Measurements from ENCODE around the gene RASSF5.

The RASSF5 gene

DNA sequence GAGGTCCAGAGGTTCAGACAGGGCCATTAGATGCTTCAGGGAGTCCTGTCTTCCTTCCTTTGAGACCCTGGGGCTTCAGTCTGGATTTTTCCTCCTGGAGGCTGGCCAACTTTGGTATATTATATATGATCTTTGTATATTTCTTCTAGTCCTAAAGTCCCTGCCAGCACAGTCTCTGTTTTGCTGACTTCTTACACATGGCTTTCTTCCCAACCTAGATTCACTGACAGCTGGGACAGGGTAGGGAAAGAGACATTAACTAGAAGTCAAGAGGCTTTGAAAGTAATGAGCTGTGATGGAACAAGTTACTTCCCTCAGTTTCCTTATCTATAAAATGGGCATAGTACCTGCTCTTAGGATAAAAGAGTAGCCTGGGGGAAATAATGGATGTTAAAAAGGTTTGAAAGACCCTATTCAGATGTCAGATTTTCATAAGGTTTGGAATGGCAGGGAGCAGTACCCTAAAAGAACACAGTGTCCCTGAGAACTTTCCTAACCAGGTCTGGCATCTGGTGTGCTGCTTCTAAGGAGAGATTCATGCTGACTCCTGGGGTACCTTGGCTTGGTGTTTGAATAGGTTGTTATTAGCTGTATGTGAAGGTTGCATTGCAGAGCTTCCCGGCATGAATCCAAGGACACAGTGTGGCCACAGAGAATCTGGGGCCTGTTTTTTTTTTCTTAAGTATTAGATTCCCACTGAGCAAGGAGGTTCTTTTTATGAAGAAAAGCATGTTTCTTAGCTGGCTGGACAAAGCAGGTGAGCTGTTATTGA, 47.6 kb downstream of the RASSF5 start:
- DNase-seq: no peak

DNA sequence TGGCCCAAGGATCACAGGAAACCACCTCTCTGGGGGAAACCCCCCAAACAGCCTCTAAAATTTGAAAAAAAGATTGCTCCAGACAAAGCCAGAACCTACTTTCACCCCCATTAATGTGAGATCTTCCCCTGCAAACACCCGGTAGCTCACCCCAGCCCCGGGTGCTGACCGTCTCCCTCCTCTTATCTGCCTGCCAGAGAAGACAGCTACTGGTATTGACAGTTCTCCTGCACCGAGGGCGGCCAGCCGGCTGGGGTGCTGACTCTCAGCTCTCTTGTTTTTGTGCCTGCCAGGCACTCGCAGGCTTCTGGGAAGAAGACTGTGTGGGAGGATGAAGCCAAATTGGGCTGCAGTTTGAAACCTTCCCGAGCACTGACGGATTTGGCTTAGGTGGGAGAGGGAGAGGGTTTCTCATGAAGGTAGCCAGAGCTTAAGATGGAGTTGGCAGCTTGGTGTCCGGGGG, 48.2 kb downstream of the RASSF5 start:
- DNase-seq: no peak

GRCh38 chr1:206556047-206556749, 48.9 kb downstream of the RASSF5 start:
- DNase-seq: peak; percentile 44

DNA sequence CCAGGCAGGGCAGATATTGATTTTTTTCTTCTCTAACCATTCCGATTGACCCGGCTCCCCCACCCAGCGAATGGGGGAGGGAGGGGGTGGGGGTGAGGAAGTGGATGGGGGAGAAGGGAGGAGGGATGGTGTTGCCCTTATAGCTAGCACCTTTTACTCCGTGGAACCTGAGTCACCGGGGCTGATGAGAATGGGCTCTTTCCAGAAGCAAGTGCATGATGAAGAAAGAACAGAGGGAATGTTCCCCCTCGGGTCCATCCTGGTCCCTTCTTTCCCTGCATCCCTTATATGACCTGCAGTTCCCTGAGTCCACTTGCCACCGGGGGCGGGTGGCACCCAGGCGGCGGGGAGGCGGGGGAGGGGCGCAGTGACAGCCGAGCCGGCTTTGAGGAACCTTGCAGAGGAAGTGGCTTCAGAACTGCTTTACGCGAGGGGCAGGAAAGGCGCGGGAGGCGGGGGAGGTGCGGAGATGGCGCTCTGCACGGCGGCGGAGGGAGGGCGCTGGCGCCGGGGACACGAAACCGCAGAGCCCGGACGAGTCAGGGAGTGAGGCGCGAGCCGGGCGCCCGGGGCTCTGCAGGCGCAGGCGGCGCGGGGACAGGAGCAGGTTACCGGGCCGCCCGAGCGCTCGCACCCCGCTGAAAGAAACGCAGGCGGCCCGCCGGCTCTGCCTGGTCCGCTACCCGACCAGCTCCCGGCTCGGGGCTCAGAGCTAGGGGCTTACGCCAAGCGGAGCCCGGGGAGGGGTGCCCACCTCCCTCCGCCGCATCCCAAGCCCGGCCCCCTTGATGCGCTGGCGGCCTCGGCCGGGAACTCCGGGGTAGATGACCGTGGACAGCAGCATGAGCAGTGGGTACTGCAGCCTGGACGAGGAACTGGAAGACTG, 49.7 kb downstream of the RASSF5 start:
- DNase-seq: peak; percentile 87

DNA sequence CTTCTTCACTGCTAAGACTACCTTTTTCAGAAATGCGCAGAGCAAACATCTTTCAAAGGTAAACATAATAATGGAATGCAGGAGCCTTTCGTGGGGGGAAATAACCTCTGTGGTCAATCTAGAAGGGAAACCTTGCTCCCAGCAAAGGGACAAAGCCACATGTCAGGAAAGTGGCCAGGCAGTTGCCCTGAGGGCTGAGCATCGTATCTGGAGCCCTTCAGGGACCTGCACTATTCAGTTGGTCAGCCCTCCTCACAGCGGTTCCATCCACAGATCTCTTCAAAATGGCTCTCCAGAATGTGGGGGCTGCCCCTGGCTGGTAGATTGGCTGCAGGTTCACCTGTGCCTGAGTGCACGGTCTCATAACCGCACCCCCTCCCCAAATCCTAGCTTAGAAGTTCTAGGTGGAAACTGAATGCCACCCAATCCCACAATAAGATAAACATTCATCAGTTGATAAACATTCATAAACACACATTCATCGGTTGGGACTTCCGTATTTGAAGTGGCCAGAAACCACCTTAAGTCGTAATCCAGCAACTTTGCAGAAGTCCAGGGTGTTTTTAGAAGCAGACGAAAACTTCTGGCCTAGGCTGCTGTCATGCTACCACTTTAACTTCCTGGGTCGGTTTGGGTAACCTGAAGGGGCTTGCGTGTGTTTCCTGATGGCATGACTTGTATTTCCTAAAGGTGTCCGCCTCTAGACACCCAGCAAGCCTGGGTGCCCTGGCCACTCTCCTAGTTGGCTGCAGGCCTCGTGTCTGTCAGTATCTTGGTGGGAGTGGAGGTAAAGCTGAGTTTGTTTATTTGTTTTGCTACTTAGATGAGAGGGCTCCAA, 50.5 kb downstream of the RASSF5 start:
- no peak for DNase-seq

- DNase-seq: no peak
Observed at GRCh38 chr1:206558794-206559671, 51.7 kb downstream of the RASSF5 start.

DNA sequence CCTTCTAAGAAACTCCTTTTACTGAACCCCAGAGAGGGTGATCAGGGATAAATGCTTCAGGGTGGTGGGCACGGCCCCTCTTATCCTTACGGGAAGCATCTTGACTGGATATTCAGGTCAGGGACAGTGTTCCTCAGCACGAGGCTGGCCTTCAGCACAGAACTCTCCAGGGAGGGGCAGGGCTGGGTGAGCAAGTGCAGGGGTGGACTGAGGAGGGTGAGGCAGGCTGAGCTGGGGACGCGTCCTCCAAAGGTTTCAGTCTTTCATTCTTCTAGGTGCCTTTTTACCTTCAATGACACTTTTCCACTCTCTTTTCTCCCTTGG, 52.3 kb downstream of the RASSF5 start:
- peak; percentile 46 for DNase-seq

- DNase-seq: no peak
Observed at GRCh38 chr1:206560007-206560716, 52.8 kb downstream of the RASSF5 start.

DNA sequence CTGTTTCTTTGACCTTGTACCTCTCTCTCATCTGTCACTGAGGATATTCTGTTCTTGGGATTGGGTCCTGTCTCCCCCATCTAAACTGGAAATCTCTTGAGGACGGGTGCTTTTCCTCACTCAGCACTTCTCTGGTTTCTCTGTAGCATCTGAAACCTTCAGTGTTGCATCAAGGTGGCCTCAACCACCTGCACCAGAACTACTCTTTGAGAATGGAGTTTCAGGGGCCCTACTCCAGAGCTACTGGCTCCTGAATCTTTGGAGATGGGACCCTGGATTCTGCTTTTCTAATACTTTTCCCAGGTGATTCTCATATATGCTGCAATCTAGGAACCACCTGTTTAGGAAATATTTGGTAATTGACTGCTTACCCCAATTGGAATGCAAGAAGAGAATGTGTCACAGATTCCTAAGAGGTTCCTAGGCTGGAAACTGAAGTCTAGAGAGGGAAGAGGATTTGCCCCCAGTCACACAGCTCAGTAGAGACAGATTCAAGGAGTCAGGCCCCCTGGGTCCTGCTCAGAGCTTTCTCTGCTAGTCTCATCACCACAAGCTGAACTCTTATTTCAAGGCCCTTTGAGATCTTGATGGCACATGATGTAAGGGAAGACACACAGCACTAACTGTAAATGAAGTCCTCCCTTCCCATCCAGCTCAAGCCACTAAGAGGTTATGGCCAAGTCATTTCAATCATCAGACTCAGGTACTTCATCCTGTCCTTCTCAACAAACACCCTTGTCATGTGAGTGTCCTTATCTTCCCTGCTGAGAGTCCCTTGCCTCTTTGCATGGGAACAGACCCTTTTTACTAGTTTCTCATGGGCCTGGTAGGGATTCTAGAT, 56.3 kb downstream of the RASSF5 start:
- DNase-seq: no peak

DNA sequence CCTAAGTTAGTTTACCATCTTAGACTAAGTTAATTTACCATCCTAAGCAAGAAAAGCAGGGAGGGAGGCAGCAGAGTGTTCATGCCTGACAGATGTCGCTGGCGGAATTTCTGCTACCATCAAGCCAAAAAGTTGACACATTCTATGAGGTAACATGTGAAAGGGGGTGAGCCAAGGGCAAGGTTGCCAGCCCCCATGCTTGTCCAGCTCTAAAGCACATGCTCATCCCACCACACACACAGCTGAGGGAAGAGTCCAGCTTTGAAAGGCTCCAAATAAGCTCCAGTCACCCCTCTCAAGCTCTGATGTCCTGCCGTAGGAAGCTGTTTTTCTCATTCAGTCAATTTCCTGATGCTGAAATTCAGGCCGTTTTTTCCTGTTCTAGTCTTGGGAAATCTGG, 58.7 kb downstream of the RASSF5 start:
- DNase-seq: no peak

DNA sequence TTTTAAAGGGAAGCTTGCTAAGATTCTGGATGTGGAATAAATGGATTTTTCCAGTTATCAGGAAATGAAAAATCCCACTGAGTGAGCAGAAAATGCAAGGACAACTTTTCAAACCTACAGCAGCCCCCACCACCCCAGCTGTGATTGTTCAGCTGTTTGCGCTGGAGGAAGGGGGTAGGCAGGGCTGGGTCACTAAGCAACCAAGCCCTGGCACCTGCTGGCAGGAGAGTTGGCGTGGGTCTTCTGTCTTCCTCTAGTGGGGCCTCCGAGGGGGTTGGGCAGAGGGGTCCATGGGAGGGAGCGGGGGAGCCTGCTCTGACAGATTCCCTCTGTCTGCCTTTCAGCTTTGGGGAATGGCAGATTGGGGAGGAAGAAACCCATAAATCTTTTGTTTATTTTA, 59.7 kb downstream of the RASSF5 start:
- DNase-seq: no peak

GRCh38 chr1:206568256-206568655, 60.9 kb downstream of the RASSF5 start:
- no peak for DNase-seq

GRCh38 chr1:206568779-206569352, 61.5 kb downstream of the RASSF5 start:
- no peak for DNase-seq

GRCh38 chr1:206569556-206569955, 62.2 kb downstream of the RASSF5 start:
- DNase-seq: no peak

DNA sequence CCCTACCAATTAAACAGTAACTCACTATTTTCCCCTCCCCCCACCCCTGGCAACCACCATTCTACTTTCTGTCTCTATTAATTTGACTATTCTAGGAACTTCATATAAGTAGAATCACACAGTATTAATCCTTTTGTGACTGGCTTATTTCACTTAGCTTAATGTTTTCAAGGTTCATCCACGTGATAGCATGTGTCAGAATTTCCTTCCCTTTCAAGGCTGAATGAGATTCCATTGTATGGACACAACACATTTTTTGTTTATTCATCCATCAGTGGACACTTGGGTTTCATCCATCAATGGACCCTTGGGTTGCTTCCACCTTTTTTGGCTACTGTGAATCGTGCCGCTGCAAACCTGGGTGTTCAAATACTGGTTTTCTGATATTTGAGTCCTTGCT, 63.2 kb downstream of the RASSF5 start:
- no peak for DNase-seq

DNA sequence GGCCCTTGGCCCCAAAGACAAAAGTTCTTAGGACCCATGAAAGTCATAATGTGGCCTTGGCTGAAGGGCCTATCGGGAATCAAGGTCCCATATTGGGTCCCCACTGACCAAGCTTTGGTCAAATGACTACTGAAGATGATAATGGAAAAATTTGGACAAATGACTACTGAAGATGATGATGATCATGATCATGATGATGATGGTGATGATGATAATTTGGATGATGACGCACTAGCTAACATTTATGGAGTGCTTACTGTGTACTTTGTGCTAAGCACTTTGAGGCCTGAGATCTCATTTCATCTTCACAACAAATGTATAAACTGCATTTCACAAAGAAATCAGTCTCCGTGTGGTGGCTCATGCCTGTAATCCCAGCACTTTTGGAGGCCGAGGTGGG, 65.5 kb downstream of the RASSF5 start:
- no peak for DNase-seq

DNA sequence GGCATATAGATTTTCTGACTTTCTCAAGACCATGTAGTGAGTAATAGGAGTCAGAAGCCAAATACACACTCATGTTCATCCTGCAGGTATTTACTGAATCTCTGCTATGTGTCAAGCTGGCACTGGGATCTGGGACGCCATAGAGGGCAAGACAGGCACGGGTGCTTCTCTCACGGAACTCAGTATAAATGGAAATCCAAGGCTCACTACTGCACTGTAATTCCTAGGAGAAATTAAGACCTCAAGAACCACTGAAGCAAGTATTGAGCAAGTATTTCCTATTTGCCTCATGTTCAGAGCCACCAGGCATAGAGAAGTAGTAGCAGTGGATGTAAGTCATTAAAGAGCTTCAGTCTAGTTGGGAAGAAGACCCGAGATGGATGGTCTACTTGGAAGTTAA, 66.0 kb downstream of the RASSF5 start:
- no peak for DNase-seq

DNA sequence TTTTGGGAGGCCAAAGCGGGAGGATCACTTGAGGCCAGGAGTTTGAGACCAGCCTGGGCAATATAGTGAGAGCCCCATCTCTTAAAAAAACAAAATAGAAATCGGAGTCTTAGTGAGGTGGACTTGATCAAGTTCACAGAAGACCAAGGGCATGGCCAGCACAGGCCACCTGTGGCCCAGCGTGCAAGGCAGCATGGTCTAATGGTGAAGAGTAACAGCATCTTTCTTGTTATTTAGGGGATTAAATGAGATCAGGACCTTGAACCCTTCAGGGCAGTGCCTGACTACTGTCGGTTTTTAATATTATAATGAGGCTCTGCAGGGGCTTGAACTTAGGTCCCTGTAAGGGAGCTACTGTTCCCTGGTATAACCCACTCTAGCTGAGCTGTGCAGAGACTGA, 66.4 kb downstream of the RASSF5 start:
- no peak for DNase-seq

- DNase-seq: no peak
Observed at GRCh38 chr1:206575165-206575893, 68.0 kb downstream of the RASSF5 start.
